ENCODE results near the gene ABCG1.

DNA sequence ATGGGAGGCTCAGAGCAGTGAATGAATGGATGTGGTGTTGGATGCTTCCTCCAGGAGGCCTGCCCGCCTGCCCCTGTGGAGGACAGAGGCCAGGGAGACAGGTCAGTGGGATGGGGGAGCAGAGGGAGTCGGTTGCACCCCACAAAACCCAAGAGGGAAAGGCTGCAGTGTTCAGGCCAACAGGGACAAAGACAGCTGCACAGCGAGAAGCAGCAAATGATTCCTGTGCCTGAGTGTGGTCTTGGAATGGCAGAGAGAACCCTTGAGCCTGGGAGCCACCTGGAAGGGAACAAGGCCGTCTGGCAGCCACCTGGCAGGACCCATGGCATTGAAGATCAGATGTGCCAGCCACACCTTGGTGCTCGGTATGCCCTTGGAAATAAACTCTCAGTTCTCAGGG, 88.2 kb downstream of the ABCG1 start:
- TF ChIP-seq, protein P1, sequence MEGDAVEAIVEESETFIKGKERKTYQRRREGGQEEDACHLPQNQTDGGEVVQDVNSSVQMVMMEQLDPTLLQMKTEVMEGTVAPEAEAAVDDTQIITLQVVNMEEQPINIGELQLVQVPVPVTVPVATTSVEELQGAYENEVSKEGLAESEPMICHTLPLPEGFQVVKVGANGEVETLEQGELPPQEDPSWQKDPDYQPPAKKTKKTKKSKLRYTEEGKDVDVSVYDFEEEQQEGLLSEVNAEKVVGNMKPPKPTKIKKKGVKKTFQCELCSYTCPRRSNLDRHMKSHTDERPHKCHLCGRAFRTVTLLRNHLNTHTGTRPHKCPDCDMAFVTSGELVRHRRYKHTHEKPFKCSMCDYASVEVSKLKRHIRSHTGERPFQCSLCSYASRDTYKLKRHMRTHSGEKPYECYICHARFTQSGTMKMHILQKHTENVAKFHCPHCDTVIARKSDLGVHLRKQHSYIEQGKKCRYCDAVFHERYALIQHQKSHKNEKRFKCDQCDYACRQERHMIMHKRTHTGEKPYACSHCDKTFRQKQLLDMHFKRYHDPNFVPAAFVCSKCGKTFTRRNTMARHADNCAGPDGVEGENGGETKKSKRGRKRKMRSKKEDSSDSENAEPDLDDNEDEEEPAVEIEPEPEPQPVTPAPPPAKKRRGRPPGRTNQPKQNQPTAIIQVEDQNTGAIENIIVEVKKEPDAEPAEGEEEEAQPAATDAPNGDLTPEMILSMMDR (conservative IDR thresholded peaks at IDR 0.05) = no peak
- TF ChIP-seq EZH2 (IDR thresholded peaks at IDR 0.05; ENCODE audit: low read depth) = no peak
